Activated CD4-positive, alpha-beta T cell treated with anti-CD3 and anti-CD28 coated beads for 36 hours (primary cell): Measurements from ENCODE around the gene POLE2. TPM values are rescaled to one million over a fixed set of nuclear protein-coding genes. Genes with fewer than 3 reads are reported as not detected.
"Not testable (repeated sequence)": the region's sequence is repeated elsewhere in the genome, so short reads cannot be mapped to it uniquely, and the experiment has no call there.

Experiments
- ATAC-seq: fragments of 200-7000 bp; cut with Tn5 transposase; one replicate; pipeline ENCODE4 v1.10.0; 2021; ENCODE audit warnings: mild to moderate bottlenecking, moderate library complexity
- CTCF ChIA-PET: fragments of 350-600 bp; sonication (Branson Sonifier 250); formaldehyde crosslinking; loops from one replicate; lab custom pipeline; 2021; ENCODE audit warnings: antibody characterized with exemption; lab: Charles Lee
- POLR2A ChIA-PET: fragments of 350-600 bp; sonication (Branson Sonifier 250); formaldehyde crosslinking; loops from one replicate; lab custom pipeline; 2021; ENCODE audit warnings: antibody characterized with exemption, inconsistent platforms; lab: Charles Lee
- DNase-seq: peaks from one replicate; pipeline ENCODE4 v3.0.0-alpha.2; 2020
- H3K27ac Mint-ChIP-seq: one replicate; pipeline ENCODE4 v1.8.0; 2021; ENCODE audit warnings: mixed read lengths
- H3K27me3 Mint-ChIP-seq: one replicate; pipeline ENCODE4 v1.8.0; 2021; ENCODE audit warnings: mixed read lengths
- H3K36me3 Mint-ChIP-seq: one replicate; pipeline ENCODE4 v1.8.0; 2021; ENCODE audit warnings: low read depth, mixed read lengths
- H3K4me1 Mint-ChIP-seq: one replicate; pipeline ENCODE4 v1.8.0; 2021; ENCODE audit warnings: mixed read lengths
- H3K4me3 Mint-ChIP-seq: one replicate; pipeline ENCODE4 v1.8.0; 2021; ENCODE audit warnings: mild to moderate bottlenecking, moderate library complexity, mixed read lengths
- H3K9me3 Mint-ChIP-seq: one replicate; pipeline ENCODE4 v1.8.0; 2021; ENCODE audit warnings: low read depth, mixed read lengths
- intact Hi-C, 2 experiments: fragments of 100-400 bp; cut with DNase I in 1 of 2; cut with micrococcal nuclease in 1 of 2; formaldehyde crosslinking; loops; one replicate each; pipeline versions ENCODE4 v1.14.2 to v1.15.1; 2022 to 2024; cut with DNase I, micrococcal nuclease
- total RNA-seq, 2 experiments: library from RNA; stranded (reverse); gene quantifications; one replicate each; pipeline ENCODE4 v1.2.3, GENCODE V29; 2021

POLE2 gene
- total RNA-seq, 2 experiments from 2014 or later = 43.0 to 46.5 TPM

DNA sequence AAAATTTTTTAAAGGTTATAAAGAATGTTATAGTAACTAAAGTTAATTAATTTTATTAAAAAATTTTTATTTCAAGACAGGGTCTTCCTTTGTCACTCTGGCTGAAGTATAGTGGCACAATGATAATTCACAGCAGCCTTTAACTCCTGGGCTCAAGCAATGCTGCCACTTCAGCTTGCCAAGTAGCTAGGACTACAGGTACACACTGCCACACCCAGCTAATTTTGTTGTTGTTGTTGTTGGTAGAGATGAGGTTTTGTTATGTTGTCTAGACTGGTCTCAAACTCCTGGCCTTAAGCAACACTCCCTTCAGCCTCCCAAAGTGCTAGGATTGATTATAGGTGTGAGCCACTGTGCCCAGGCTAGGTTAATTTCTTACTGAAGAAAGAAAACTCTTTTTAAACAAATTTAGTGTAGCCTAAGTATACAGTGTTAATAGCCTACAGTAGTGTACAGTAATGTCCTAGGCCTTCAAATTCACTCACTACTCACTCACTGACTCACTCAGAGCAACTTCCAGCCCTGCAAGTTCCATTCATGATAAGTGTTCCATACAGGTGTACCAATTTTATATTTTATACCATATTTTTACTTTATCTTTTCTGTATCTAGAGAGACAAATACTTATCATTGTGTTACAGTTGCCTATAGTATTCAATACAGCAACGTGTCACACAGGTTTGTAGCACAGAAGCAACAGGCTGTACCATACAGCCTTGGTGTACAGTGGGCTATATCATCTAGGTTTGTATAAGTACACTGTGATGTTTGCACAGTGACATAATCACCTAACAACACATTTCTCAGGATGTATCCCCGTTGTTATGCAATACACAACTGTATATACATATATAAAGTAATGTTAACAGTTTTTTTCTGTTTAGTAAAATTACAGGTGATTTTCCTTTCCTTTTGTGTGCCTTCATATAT is 28.2 kb downstream of the POLE2 start:
- Mint-ChIP-seq H3K9me3 (no peaks in the 10 kb centered on the region), H3K4me1 (no peaks in the 10 kb centered on the region), H3K4me3 (no peak overlapping the region), H3K27ac (no peak overlapping the region), H3K36me3 (peaks cover 3% of the 10 kb centered on the region), H3K27me3 (no peaks in the 10 kb centered on the region)
- POLR2A ChIA-PET = no interaction called here
- intact Hi-C loops = no loop called here
- ATAC-seq (no peak), DNase-seq (no peak)
- CTCF ChIA-PET = interaction anchor here (0.6 to 2.1 kb wide), 2 partner anchors 25 to 28 kb away, joined by 3 to 9 read pairs; partner anchors contain the start of gene DNAAF2

DNA sequence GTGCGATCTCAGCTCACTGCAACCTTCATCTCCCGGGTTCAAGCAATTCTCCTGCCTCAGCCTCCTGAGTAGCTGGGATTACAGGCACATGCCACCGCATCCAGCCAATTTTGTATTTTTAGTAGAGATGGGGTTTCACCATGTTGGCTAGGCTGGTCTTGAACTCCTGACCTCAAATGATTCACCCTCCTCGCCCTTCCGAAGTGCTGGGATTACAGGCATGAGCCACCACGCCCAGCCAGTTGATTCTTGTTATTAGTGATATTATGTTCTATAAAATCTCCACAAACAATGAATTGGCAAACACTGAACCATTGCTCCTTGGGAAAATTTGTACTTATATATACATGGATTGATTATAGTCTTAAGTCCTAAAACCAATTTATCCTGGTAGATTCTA is 30.5 kb downstream of the POLE2 start:
- H3K36me3 Mint-ChIP-seq, ATAC-seq, POLR2A ChIA-PET, H3K27ac Mint-ChIP-seq, DNase-seq, H3K4me1 Mint-ChIP-seq, H3K27me3 Mint-ChIP-seq, H3K4me3 Mint-ChIP-seq, intact Hi-C loops, H3K9me3 Mint-ChIP-seq: not testable (repeated sequence)
- CTCF ChIA-PET = interaction anchor here (0.6 to 2.1 kb wide), 2 partner anchors 23 to 30 kb away, joined by 3 to 9 read pairs; partner anchors contain the start of gene DNAAF2

DNA sequence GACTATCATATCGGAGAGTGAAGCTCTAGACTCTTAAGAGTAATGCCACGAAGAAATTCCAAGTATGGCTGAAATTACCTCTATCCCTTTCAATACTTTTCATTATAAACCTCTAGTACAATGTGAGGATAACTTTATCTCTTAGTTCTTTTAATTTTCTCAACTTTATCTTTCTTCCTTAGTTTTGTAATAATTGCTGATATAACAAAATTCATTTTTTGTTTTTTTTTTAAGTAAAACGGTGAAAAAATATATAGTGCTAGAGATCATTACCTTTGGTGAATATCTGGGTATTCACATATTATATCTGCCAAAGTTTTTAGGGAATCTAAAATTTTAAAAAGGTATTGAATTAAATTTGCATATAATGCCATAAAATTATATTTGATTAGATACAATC is 33.5 kb downstream of the POLE2 start:
- CTCF ChIA-PET = no interaction called here
- no peak overlapping the region for H3K27ac Mint-ChIP-seq
- intact Hi-C loops = no loop called here

GRCh38 chr14:49653508-49653907 is 34.5 kb downstream of the POLE2 start:
- H3K9me3 Mint-ChIP-seq = no peaks in the 10 kb centered on the region
- no peak for DNase-seq
- no peak overlapping the region for H3K4me3 Mint-ChIP-seq
- CTCF ChIA-PET = no interaction called here
- intact Hi-C loops = no loop called here
- no peak overlapping the region for H3K27ac Mint-ChIP-seq
- no peaks in the 10 kb centered on the region for H3K27me3 Mint-ChIP-seq
- ATAC-seq = no peak
- no peaks in the 10 kb centered on the region for H3K4me1 Mint-ChIP-seq
- POLR2A ChIA-PET = no interaction called here
- peaks cover 9% of the 10 kb centered on the region for H3K36me3 Mint-ChIP-seq

More for the DNA sequence above, 33.5 kb downstream of the POLE2 start:
- Mint-ChIP-seq H3K36me3 (peaks cover 9% of the 10 kb centered on the region), H3K9me3 (no peaks in the 10 kb centered on the region), H3K4me3 (no peak overlapping the region), H3K4me1 (no peaks in the 10 kb centered on the region), H3K27me3 (no peaks in the 10 kb centered on the region)
- POLR2A ChIA-PET = no interaction called here
- DNase-seq (no peak), ATAC-seq (no peak)

GRCh38 chr14:49642163-49642562 is 45.9 kb downstream of the POLE2 start:
- CTCF ChIA-PET = interaction anchor here (0.6 to 1.4 kb wide), 3 partner anchors 23 to 138 kb away, joined by 3 to 5 read pairs (median 3); no protein-coding TSS in a partner anchor
- H3K4me1 Mint-ChIP-seq = peaks cover 43% of the 10 kb centered on the region

GRCh38 chr14:49641697-49642129 is 46.3 kb downstream of the POLE2 start:
- H3K9me3 Mint-ChIP-seq = no peaks in the 10 kb centered on the region
- intact Hi-C loops = no loop called here
- no peaks in the 10 kb centered on the region for H3K27me3 Mint-ChIP-seq
- no peak for ATAC-seq
- H3K4me3 Mint-ChIP-seq = no peak overlapping the region
- DNase-seq = no peak
- CTCF ChIA-PET = interaction anchor here (0.6 to 1.4 kb wide), 2 partner anchors 23 to 46 kb away, joined by 3 to 4 read pairs; no protein-coding TSS in a partner anchor
- peaks cover 41% of the 10 kb centered on the region for H3K36me3 Mint-ChIP-seq
- peak overlapping the region; percentile 28 for H3K27ac Mint-ChIP-seq
- H3K4me1 Mint-ChIP-seq = peaks cover 42% of the 10 kb centered on the region
- POLR2A ChIA-PET = no interaction called here

More at GRCh38 chr14:49642163-49642562, 45.9 kb downstream of the POLE2 start:
- no peaks in the 10 kb centered on the region for H3K9me3 Mint-ChIP-seq
- DNase-seq (no peak), ATAC-seq (no peak)
- intact Hi-C loops = no loop called here
- H3K36me3 Mint-ChIP-seq = peaks cover 42% of the 10 kb centered on the region
- POLR2A ChIA-PET = interaction anchor here (0.7 kb wide), 1 partner anchor 636 kb away, joined by 6 read pairs; no protein-coding TSS in a partner anchor
- H3K27me3 Mint-ChIP-seq = no peaks in the 10 kb centered on the region
- peak overlapping the region; percentile 28 for H3K27ac Mint-ChIP-seq
- no peak overlapping the region for H3K4me3 Mint-ChIP-seq

GRCh38 chr14:49640540-49641417 is 47.2 kb downstream of the POLE2 start:
- Mint-ChIP-seq H3K4me3 (no peak overlapping the region), H3K4me1 (peaks cover 49% of the 10 kb centered on the region), H3K36me3 (peaks cover 48% of the 10 kb centered on the region), H3K27ac (no peak overlapping the region), H3K9me3 (no peaks in the 10 kb centered on the region), H3K27me3 (no peaks in the 10 kb centered on the region)
- ChIA-PET CTCF (interaction anchor here (0.6 to 1.4 kb wide), 4 partner anchors 24 to 179 kb away, joined by 3 to 5 read pairs (median 4); no protein-coding TSS in a partner anchor), POLR2A (interaction anchor here (0.6 to 1.0 kb wide), 2 partner anchors 128 to 210 kb away, joined by 3 to 4 read pairs; no protein-coding TSS in a partner anchor)
- ATAC-seq = no peak
- intact Hi-C loops = no loop called here
- DNase-seq = no peak

DNA sequence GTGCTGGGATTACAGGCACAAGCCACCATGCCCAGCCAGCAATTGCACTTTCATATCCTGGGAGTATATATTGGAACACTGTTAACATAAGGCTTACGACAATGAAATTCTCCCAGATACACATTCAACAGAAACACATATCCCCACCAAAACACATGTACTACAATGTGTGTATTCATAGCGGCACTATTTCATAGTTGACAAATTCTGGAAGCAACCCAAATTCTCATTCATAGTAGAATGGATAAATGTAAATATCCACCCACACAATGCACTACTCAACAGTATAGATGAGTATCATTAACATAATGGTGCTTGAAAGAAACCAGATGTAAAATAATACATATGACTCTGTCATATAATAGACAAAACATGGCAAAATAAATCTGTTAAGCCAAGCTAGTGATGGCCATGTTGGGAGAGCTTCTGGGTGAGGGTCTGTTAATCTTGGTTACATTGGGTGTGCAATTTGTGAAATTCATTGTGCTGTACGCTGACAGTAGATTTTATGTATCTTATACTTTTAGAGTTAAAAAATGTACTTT is 50.4 kb downstream of the POLE2 start:
- Mint-ChIP-seq H3K9me3 (no peaks in the 10 kb centered on the region), H3K4me1 (peaks cover 51% of the 10 kb centered on the region), H3K36me3 (peaks cover 51% of the 10 kb centered on the region), H3K4me3 (no peak overlapping the region), H3K27me3 (no peaks in the 10 kb centered on the region), H3K27ac (no peak overlapping the region)
- ATAC-seq (no peak), DNase-seq (no peak)
- intact Hi-C loops = loop anchor here in 1 of 2 experiments (5.0 kb wide), 1 partner anchor 480 kb away; the partner anchor contains the start of gene VCPKMT
- CTCF ChIA-PET = interaction anchor here (0.6 to 1.8 kb wide), 4 partner anchors 11 to 223 kb away, joined by 4 to 7 read pairs (median 4); partner anchors contain the start of genes NEMF and RPL36AL
- POLR2A ChIA-PET = no interaction called here

GRCh38 chr14:49636866-49637265 is 51.1 kb downstream of the POLE2 start:
- Mint-ChIP-seq H3K27ac (peak overlapping the region; percentile 79), H3K27me3 (no peaks in the 10 kb centered on the region), H3K4me1 (peaks cover 48% of the 10 kb centered on the region), H3K36me3 (peaks cover 50% of the 10 kb centered on the region), H3K9me3 (no peaks in the 10 kb centered on the region), H3K4me3 (peak overlapping the region; percentile 11)
- ChIA-PET POLR2A (no interaction called here), CTCF (interaction anchor here (0.7 to 6.1 kb wide), 2 partner anchors 15 to 139 kb away, joined by 5 to 78 read pairs; partner anchors contain the start of genes MGAT2 and RPL36AL)
- ATAC-seq (no peak), DNase-seq (no peak)
- intact Hi-C loops = loop anchor here in 1 of 2 experiments (5.0 kb wide), 1 partner anchor 480 kb away; the partner anchor contains the start of gene VCPKMT
